ENCODE data around the gene GABARAP.

Gene GABARAP

GRCh38 chr17:7280519-7281073 is 38.3 kb upstream of the GABARAP start:
- H3K23ac ChIP-seq (ENCODE audit: low read length in 2 of 2) = no peak overlapping the region
- no peaks in the 10 kb centered on the region for H3K79me1 ChIP-seq (replicated peaks; ENCODE audit: low read length, poor library complexity, severe bottlenecking)
- H2AFZ ChIP-seq (ENCODE audit: low read depth, low read length) = no peak overlapping the region
- H3K4ac ChIP-seq (ENCODE audit: low read depth in 1 of 2, low read length in 2 of 2) = no peak overlapping the region
- peak; percentile 86 for DNase-seq
- H2BK12ac ChIP-seq (ENCODE audit: low read length in 2 of 2) = no peak overlapping the region
- WGBS = 1% methylated on average over 28 of the region's 29 CpGs
- no peak overlapping the region for H4K91ac ChIP-seq (ENCODE audit: low read length)
- H3K27ac ChIP-seq (ENCODE audit: low read length, poor library complexity, severe bottlenecking) = no peak overlapping the region
- H3K36me3 ChIP-seq (ENCODE audit: control insufficient read depth in 1 of 2, insufficient read depth in 2 of 2, low read depth in 1 of 2, low read length in 2 of 2) = no peaks in the 10 kb centered on the region
- no peak overlapping the region for H2BK120ac ChIP-seq (ENCODE audit: low read depth, low read length)
- H3K4me3 ChIP-seq (ENCODE audit: insufficient read depth in 1 of 2, low read depth in 1 of 2, low read length in 2 of 2) = peak overlapping the region in 1 of 2 experiments; percentile 77
- H3K4me1 ChIP-seq (ENCODE audit: control insufficient read depth, insufficient read depth, low read depth, low read length) = peaks cover 20% of the 10 kb centered on the region
- H3K18ac ChIP-seq (ENCODE audit: low read depth in 1 of 2, low read length in 2 of 2) = no peak overlapping the region
- no peak overlapping the region for H2BK5ac ChIP-seq (ENCODE audit: low read depth, low read length, poor library complexity, severe bottlenecking)
- no peak overlapping the region for H2BK15ac ChIP-seq (ENCODE audit: low read depth, poor library complexity, severe bottlenecking)
- H3K27me3 ChIP-seq (ENCODE audit: control insufficient read depth in 1 of 2, insufficient read depth in 1 of 2, low read length in 2 of 2) = peaks cover 37 to 43% of the 10 kb centered on the region in 2 experiments
- H3K9me3 ChIP-seq (ENCODE audit: control insufficient read depth, low read length) = no peaks in the 10 kb centered on the region
- peak overlapping the region; percentile 69 for H3K4me2 ChIP-seq (ENCODE audit: low read length, poor library complexity, severe bottlenecking)
- H4K8ac ChIP-seq (ENCODE audit: low read length) = no peak overlapping the region
- no peak overlapping the region for H2AK5ac ChIP-seq (ENCODE audit: low read length, severe bottlenecking)
- no peak overlapping the region for H3K14ac ChIP-seq (ENCODE audit: low read length in 2 of 2)
- peak overlapping the region; percentile 77 for H3K9ac ChIP-seq (ENCODE audit: low read length)

- Histone ChIP-seq H2BK5ac (ENCODE audit: low read depth, low read length, poor library complexity, severe bottlenecking) (no peak overlapping the region), H3K36me3 (ENCODE audit: control insufficient read depth in 1 of 2, insufficient read depth in 2 of 2, low read depth in 1 of 2, low read length in 2 of 2) (no peaks in the 10 kb centered on the region), H3K27me3 (ENCODE audit: control insufficient read depth in 1 of 2, insufficient read depth in 1 of 2, low read length in 2 of 2) (peaks cover 26 to 32% of the 10 kb centered on the region in 2 experiments), H2BK120ac (ENCODE audit: low read depth, low read length) (no peak overlapping the region), H2AFZ (ENCODE audit: low read depth, low read length) (no peak overlapping the region), H2BK12ac (ENCODE audit: low read length in 2 of 2) (no peak overlapping the region), H2BK15ac (ENCODE audit: low read depth, poor library complexity, severe bottlenecking) (no peak overlapping the region), H3K4me2 (ENCODE audit: low read length, poor library complexity, severe bottlenecking) (no peak overlapping the region), H4K91ac (ENCODE audit: low read length) (no peak overlapping the region), H4K8ac (ENCODE audit: low read length) (no peak overlapping the region), H3K4ac (ENCODE audit: low read depth in 1 of 2, low read length in 2 of 2) (no peak overlapping the region), H3K79me1 (replicated peaks; ENCODE audit: low read length, poor library complexity, severe bottlenecking) (no peaks in the 10 kb centered on the region), H3K27ac (ENCODE audit: low read length, poor library complexity, severe bottlenecking) (no peak overlapping the region), H3K9ac (ENCODE audit: low read length) (no peak overlapping the region), H3K18ac (ENCODE audit: low read depth in 1 of 2, low read length in 2 of 2) (no peak overlapping the region), H3K4me3 (ENCODE audit: insufficient read depth in 1 of 2, low read depth in 1 of 2, low read length in 2 of 2) (no peak overlapping the region), H3K9me3 (ENCODE audit: control insufficient read depth, low read length) (no peaks in the 10 kb centered on the region), H3K4me1 (ENCODE audit: control insufficient read depth, insufficient read depth, low read depth, low read length) (peaks cover 20% of the 10 kb centered on the region), H2AK5ac (ENCODE audit: low read length, severe bottlenecking) (no peak overlapping the region), H3K23ac (ENCODE audit: low read length in 2 of 2) (no peak overlapping the region), H3K14ac (ENCODE audit: low read length in 2 of 2) (no peak overlapping the region)
- 84% methylated on average over 7 of the region's 8 CpGs for WGBS
- DNase-seq = no peak
These were observed 37.2 kb upstream of the GABARAP start for GRCh38 chr17:7279448-7279847.

- no peak overlapping the region for H4K91ac ChIP-seq (ENCODE audit: low read length)
- WGBS = no CpG with 5 or more reads among the region's 1 CpG
- no peaks in the 10 kb centered on the region for H3K79me1 ChIP-seq (replicated peaks; ENCODE audit: low read length, poor library complexity, severe bottlenecking)
- H3K23ac ChIP-seq (ENCODE audit: low read length in 2 of 2) = no peak overlapping the region
- no peak overlapping the region for H3K27ac ChIP-seq (ENCODE audit: low read length, poor library complexity, severe bottlenecking)
- H3K36me3 ChIP-seq (ENCODE audit: control insufficient read depth in 1 of 2, insufficient read depth in 2 of 2, low read depth in 1 of 2, low read length in 2 of 2) = no peaks in the 10 kb centered on the region
- no peak overlapping the region for H3K4ac ChIP-seq (ENCODE audit: low read depth in 1 of 2, low read length in 2 of 2)
- H2BK5ac ChIP-seq (ENCODE audit: low read depth, low read length, poor library complexity, severe bottlenecking) = no peak overlapping the region
- H3K27me3 ChIP-seq (ENCODE audit: control insufficient read depth in 1 of 2, insufficient read depth in 1 of 2, low read length in 2 of 2) = peaks cover 11 to 15% of the 10 kb centered on the region in 2 experiments
- no peak overlapping the region for H2BK12ac ChIP-seq (ENCODE audit: low read length in 2 of 2)
- no peak overlapping the region for H2BK120ac ChIP-seq (ENCODE audit: low read depth, low read length)
- H3K4me1 ChIP-seq (ENCODE audit: control insufficient read depth, insufficient read depth, low read depth, low read length) = peaks cover 14% of the 10 kb centered on the region
- no peak overlapping the region for H2AFZ ChIP-seq (ENCODE audit: low read depth, low read length)
- H2AK5ac ChIP-seq (ENCODE audit: low read length, severe bottlenecking) = no peak overlapping the region
- H3K14ac ChIP-seq (ENCODE audit: low read length in 2 of 2) = no peak overlapping the region
- no peak overlapping the region for H3K9ac ChIP-seq (ENCODE audit: low read length)
- H4K8ac ChIP-seq (ENCODE audit: low read length) = no peak overlapping the region
- no peak overlapping the region for H3K18ac ChIP-seq (ENCODE audit: low read depth in 1 of 2, low read length in 2 of 2)
- no peak overlapping the region for H3K4me2 ChIP-seq (ENCODE audit: low read length, poor library complexity, severe bottlenecking)
- DNase-seq = no peak
- H2BK15ac ChIP-seq (ENCODE audit: low read depth, poor library complexity, severe bottlenecking) = no peak overlapping the region
- H3K9me3 ChIP-seq (ENCODE audit: control insufficient read depth, low read length) = no peaks in the 10 kb centered on the region
- no peak overlapping the region for H3K4me3 ChIP-seq (ENCODE audit: insufficient read depth in 1 of 2, low read depth in 1 of 2, low read length in 2 of 2)
These were observed 24.5 kb upstream of the GABARAP start for GRCh38 chr17:7266784-7267183.

GRCh38 chr17:7263801-7264078 is 21.5 kb upstream of the GABARAP start:
- Histone ChIP-seq H2AFZ (ENCODE audit: low read depth, low read length) (no peak overlapping the region), H3K18ac (ENCODE audit: low read depth in 1 of 2, low read length in 2 of 2) (no peak overlapping the region), H3K27ac (ENCODE audit: low read length, poor library complexity, severe bottlenecking) (no peak overlapping the region), H3K4ac (ENCODE audit: low read depth in 1 of 2, low read length in 2 of 2) (no peak overlapping the region), H3K14ac (ENCODE audit: low read length in 2 of 2) (no peak overlapping the region), H3K9me3 (ENCODE audit: control insufficient read depth, low read length) (no peaks in the 10 kb centered on the region), H2BK15ac (ENCODE audit: low read depth, poor library complexity, severe bottlenecking) (peak overlapping the region; percentile 12), H3K23ac (ENCODE audit: low read length in 2 of 2) (no peak overlapping the region), H2BK12ac (ENCODE audit: low read length in 2 of 2) (no peak overlapping the region), H3K27me3 (ENCODE audit: control insufficient read depth in 1 of 2, insufficient read depth in 1 of 2, low read length in 2 of 2) (peaks cover 13 to 21% of the 10 kb centered on the region in 2 experiments), H3K79me1 (replicated peaks; ENCODE audit: low read length, poor library complexity, severe bottlenecking) (no peaks in the 10 kb centered on the region), H3K9ac (ENCODE audit: low read length) (no peak overlapping the region), H3K4me2 (ENCODE audit: low read length, poor library complexity, severe bottlenecking) (no peak overlapping the region), H4K8ac (ENCODE audit: low read length) (peak overlapping the region; percentile 71), H3K4me3 (ENCODE audit: insufficient read depth in 1 of 2, low read depth in 1 of 2, low read length in 2 of 2) (no peak overlapping the region), H3K36me3 (ENCODE audit: control insufficient read depth in 1 of 2, insufficient read depth in 2 of 2, low read depth in 1 of 2, low read length in 2 of 2) (peaks cover 9 to 14% of the 10 kb centered on the region in 2 experiments), H4K91ac (ENCODE audit: low read length) (no peak overlapping the region), H2BK120ac (ENCODE audit: low read depth, low read length) (no peak overlapping the region), H2AK5ac (ENCODE audit: low read length, severe bottlenecking) (no peak overlapping the region), H2BK5ac (ENCODE audit: low read depth, low read length, poor library complexity, severe bottlenecking) (no peak overlapping the region), H3K4me1 (ENCODE audit: control insufficient read depth, insufficient read depth, low read depth, low read length) (peaks cover 26% of the 10 kb centered on the region)
- WGBS = 63% methylated on average over 4 of the region's 4 CpGs
- no peak for DNase-seq
